HepG2 (cell line): ENCODE results near the gene DGAT2.
A peak's percentile ranks its signal among the peaks of the same experiment; 100 is the strongest.

ENCODE experiments used
- CREB3 ChIP-seq: sonication (generic); formaldehyde crosslinking; IDR thresholded peaks from 2 replicates; pipeline ENCODE4 v1.5.0; 2020; ENCODE audit warnings: missing genetic modification reagents
- CTCF ChIP-seq: sonication (generic); formaldehyde crosslinking; IDR thresholded peaks from 2 replicates; pipeline ENCODE4 v1.5.0; 2020; ENCODE audit warnings: mild to moderate bottlenecking, missing genetic modification reagents, moderate library complexity
- E2F5 ChIP-seq: sonication (generic); formaldehyde crosslinking; conservative IDR thresholded peaks from 2 replicates; pipeline ENCODE4 v1.4.0; 2020; ENCODE audit warnings: missing genetic modification reagents
- EZH2 ChIP-seq: conservative IDR thresholded peaks from 2 replicates; pipeline ENCODE4 v1.6.1; 2012; ENCODE audit warnings: mild to moderate bottlenecking, low read depth, low read length, moderate library complexity
- TMF1 ChIP-seq: sonication (generic); formaldehyde crosslinking; IDR thresholded peaks from 2 replicates; pipeline ENCODE4 v1.8.1; 2022; ENCODE audit warnings: low read depth, missing genetic modification reagents
- ZNF343 ChIP-seq: sonication (generic); formaldehyde crosslinking; IDR thresholded peaks from 2 replicates; pipeline ENCODE4 v1.4.0; 2020; ENCODE audit warnings: mild to moderate bottlenecking, missing genetic modification reagents
- ZNF350 ChIP-seq: sonication (generic); formaldehyde crosslinking; IDR thresholded peaks from 2 replicates; pipeline ENCODE4 v1.4.0; 2020; ENCODE audit warnings: mild to moderate bottlenecking, low read depth, missing genetic modification reagents, borderline replicate concordance
- TF ChIP-seq, protein P1 (sequence below): sonication (generic); formaldehyde crosslinking; IDR thresholded peaks from 2 replicates; pipeline ENCODE4 v1.8.1; 2023; ENCODE audit warnings: missing genetic modification reagents, inconsistent platforms, borderline replicate concordance

DNA sequence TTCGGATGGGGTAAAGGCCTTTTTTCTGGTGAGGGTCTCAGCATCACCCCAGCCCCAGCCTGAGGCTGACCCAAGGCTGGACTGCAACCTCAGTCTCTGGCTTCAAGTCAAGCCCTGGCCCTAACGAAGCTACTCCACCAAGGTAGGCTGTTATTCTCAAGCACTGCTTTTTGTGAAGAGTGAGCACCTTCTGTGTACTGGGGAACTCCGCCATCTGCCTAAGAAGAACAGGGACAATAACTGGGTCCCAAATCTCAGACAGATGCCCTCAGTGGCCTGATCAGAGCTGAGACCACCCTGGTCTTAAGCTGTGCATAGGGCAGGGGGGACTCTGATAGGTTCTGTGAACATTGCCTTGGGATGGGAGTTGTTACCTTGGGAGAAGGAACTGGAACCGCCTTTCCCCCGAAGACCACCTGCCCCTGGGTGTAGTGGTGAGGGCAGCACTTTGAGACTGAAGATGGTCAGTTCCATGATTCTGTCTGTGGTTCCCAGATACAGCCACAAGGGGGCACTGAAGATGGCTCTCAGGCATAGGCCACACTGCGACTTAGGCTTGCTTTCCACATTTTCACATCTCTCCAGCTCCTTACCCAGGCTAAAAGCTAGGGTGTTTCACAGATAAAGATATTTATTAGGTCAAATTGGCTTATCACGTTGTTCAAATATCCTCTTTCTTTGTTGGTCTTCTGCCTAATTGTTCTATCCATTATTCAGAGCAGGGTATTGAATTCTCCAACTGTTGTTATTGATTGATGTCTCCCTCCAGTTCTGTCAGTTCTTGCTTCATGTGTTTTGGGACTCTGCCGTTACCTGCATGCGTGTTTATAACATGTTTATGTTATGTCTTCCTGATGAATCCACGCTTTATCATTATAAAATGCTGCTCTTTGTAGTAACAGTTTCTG lies 34.6 kb downstream of the DGAT2 start:
- TF ChIP-seq CTCF (CRISPR knock-in tag) (peak; percentile 93), EZH2 (no peak), ZNF343 (CRISPR knock-in tag) (no peak), TMF1 (CRISPR knock-in tag) (no peak), E2F5 (CRISPR knock-in tag) (no peak), ZNF350 (CRISPR knock-in tag) (no peak), CREB3 (CRISPR knock-in tag) (no peak)
- TF ChIP-seq, protein P1, sequence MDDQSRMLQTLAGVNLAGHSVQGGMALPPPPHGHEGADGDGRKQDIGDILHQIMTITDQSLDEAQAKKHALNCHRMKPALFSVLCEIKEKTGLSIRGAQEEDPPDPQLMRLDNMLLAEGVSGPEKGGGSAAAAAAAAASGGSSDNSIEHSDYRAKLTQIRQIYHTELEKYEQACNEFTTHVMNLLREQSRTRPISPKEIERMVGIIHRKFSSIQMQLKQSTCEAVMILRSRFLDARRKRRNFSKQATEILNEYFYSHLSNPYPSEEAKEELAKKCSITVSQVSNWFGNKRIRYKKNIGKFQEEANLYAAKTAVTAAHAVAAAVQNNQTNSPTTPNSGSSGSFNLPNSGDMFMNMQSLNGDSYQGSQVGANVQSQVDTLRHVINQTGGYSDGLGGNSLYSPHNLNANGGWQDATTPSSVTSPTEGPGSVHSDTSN (CRISPR knock-in tag), result no peak
